Measurements from ENCODE around the gene NES. TPM values are rescaled to one million over a fixed set of nuclear protein-coding genes. Genes with fewer than 3 reads are reported as not detected.

NES gene
- total and polyA plus RNA-seq, 2 of the 8 experiments (the other 6 are each of a cell fraction or from before 2014, with no cell fraction given) = 13.3 to 135 TPM

DNA sequence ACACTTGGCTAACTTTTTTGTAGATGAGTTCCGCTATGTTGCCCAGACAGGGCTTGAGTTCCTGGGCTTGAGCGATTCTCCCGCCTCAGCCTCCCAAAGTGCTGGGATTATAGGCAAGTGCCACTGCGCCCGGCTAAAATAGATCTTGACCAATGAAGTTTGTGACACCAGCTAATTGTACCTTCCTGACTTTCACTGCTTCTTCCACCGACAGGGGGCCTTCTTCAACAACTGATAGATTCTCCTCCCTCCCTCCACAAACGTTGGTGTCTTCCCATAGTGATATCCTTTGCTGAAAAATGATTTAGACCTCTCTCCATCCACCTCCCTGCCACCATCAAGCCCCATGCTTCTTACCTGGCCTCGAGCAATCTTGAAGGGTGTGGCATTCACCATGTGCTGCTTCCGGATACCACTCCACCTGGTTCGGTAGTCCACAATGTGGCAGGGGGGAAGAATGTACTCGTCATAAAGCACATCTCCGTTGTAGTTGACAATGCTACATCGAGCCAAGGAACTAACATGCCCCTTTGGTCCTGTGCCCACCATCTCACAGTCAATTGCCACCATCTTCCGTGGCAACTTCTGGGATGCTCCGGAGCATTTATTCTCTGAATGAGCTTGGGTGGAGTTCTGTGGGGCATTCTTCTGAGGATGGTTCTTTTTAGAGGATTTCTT, 49.5 kb upstream of the NES start:
- Histone ChIP-seq H3K4me2 (ENCODE audit: insufficient read depth in 1 of 2, low read depth in 2 of 2, low read length in 2 of 2) (peak overlapping the region; percentile 65 to 97; a peak in 3 of 4 replicates), H3K23ac (ENCODE audit: insufficient read length) (no peak overlapping the region), H4K8ac (ENCODE audit: extremely low read depth, insufficient read depth, low read length) (no peak overlapping the region), H3K27me3 (replicated peaks in 1 of 4; ENCODE audit: control insufficient read depth in 3 of 4, extremely low read depth in 1 of 4, insufficient read depth in 3 of 4, low read length in 3 of 4) (no peaks in the 10 kb centered on the region), H2BK15ac (ENCODE audit: low read length) (no peak overlapping the region), H3K4me1 (replicated peaks in 1 of 4; ENCODE audit: control insufficient read depth in 3 of 4, insufficient read depth in 4 of 4, low read length in 3 of 4) (peaks cover 0 to 23% (median 18%) of the 10 kb centered on the region in 4 experiments; a peak in 6 of 7 replicates), H4K20me1 (replicated peaks in 1 of 2; ENCODE audit: control insufficient read depth in 1 of 2, insufficient read depth in 2 of 2, low read length in 2 of 2) (peaks cover 21 to 34% of the 10 kb centered on the region in 2 experiments), H3K4ac (replicated peaks; ENCODE audit: insufficient read length, low read depth, low read length) (no peak overlapping the region), H2BK20ac (ENCODE audit: low read length) (no peak overlapping the region), H3K14ac (ENCODE audit: insufficient read length) (no peak overlapping the region), H3K23me2 (ENCODE audit: low read depth, low read length) (peaks cover 8% of the 10 kb centered on the region), H2BK120ac (replicated peaks; ENCODE audit: low read depth, low read length) (no peak overlapping the region), H2BK5ac (ENCODE audit: low read depth, low read length) (no peak overlapping the region), H3K79me2 (ENCODE audit: control insufficient read depth in 1 of 2, insufficient read depth in 2 of 2, low read length in 2 of 2) (peaks cover 22 to 77% of the 10 kb centered on the region in 2 experiments), H3K27ac (ENCODE audit: low read depth, low read length) (no peak overlapping the region), H4K91ac (replicated peaks; ENCODE audit: insufficient read length, low read length) (no peak overlapping the region), H3K36me3 (ENCODE audit: control insufficient read depth in 2 of 4, insufficient read depth in 4 of 4, low read length in 3 of 4) (peaks cover 12 to 23% (median 22%) of the 10 kb centered on the region in 4 experiments), H3K56ac (replicated peaks; ENCODE audit: insufficient read length, low read depth, low read length) (no peak overlapping the region), H4K5ac (ENCODE audit: insufficient read length, low read depth, low read length) (no peak overlapping the region), H2BK12ac (ENCODE audit: low read depth, low read length) (no peak overlapping the region), H2AK5ac (ENCODE audit: low read depth, low read length) (no peak overlapping the region), H3K9ac (replicated peaks in 1 of 4; ENCODE audit: extremely low read depth in 1 of 4, low read depth in 3 of 4, low read length in 3 of 4) (no peak overlapping the region), H3K79me1 (ENCODE audit: low read depth, low read length) (peaks cover 7% of the 10 kb centered on the region), H3K18ac (ENCODE audit: extremely low read depth, low read length) (no peak overlapping the region), H2AFZ (ENCODE audit: low read length) (no peak overlapping the region), H3K9me3 (ENCODE audit: insufficient read depth in 2 of 2, low read depth in 1 of 2, low read length in 1 of 2) (no peaks in the 10 kb centered on the region), H3K4me3 (ENCODE audit: extremely low read depth in 1 of 4, insufficient read depth in 2 of 4, low read depth in 3 of 4, low read length in 4 of 4) (peak overlapping the region in 3 of 4 experiments; percentile 24 to 92 (median 43); a peak in 5 of 8 replicates)
- 68% methylated on average over 13 of the region's 15 CpGs; no CpG with 5 or more reads in 1 of the 2 experiments for WGBS, 2 experiments (ENCODE audit: extremely low coverage in 1 of 2, insufficient coverage in 1 of 2, insufficient read length in 1 of 2, insufficient replicate concordance in 2 of 2, low coverage in 1 of 2, low lambda C conversion rate in 2 of 2, missing lambda C conversion rate in 1 of 2)
- no peak for DNase-seq (ENCODE audit: low read depth in 1 of 2, low spot score in 2 of 2)
- ChIA-PET POLR2A (ENCODE audit: partially characterized antibody) (interaction anchor here (0.7 to 13.3 kb wide), 16 partner anchors 9 to 197 kb away, joined by 3 to 214 read pairs (median 11); partner anchors contain the start of genes CRABP2, HDGF, MRPL24 and NES), CTCF (ENCODE audit: partially characterized antibody) (interaction anchor here (0.6 to 65.2 kb wide), 61 partner anchors 9 to 227 kb away, joined by 3 to 4284 read pairs (median 7); partner anchors contain the start of genes CRABP2, HAPLN2, HDGF and INSRR)
- no peak for FAIRE-seq
- TF ChIP-seq FOSL1 (IDR thresholded peaks at IDR 0.05; ENCODE audit: insufficient read depth, low read depth, low read length) (no peak), RNF2 (IDR thresholded peaks at IDR 0.05; ENCODE audit: borderline replicate concordance, low read depth, low read length, missing control alignments, poor library complexity, severe bottlenecking) (no peak), HDAC6 (IDR thresholded peaks at IDR 0.05; ENCODE audit: low read depth, low read length) (no peak), RAD21 (IDR thresholded peaks at IDR 0.05 in 1 of 2, conservative IDR thresholded peaks at IDR 0.05 in 1 of 2; ENCODE audit: low read depth in 2 of 2, low read length in 2 of 2) (peak; percentile 72 to 78), JUN (IDR thresholded peaks at IDR 0.05; ENCODE audit: low read depth, low read length) (no peak)
- TF ChIP-seq, protein P1, sequence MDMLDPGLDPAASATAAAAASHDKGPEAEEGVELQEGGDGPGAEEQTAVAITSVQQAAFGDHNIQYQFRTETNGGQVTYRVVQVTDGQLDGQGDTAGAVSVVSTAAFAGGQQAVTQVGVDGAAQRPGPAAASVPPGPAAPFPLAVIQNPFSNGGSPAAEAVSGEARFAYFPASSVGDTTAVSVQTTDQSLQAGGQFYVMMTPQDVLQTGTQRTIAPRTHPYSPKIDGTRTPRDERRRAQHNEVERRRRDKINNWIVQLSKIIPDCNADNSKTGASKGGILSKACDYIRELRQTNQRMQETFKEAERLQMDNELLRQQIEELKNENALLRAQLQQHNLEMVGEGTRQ (IDR thresholded peaks at IDR 0.05; ENCODE audit: low read length) = no peak
- TF ChIP-seq, protein P2, sequence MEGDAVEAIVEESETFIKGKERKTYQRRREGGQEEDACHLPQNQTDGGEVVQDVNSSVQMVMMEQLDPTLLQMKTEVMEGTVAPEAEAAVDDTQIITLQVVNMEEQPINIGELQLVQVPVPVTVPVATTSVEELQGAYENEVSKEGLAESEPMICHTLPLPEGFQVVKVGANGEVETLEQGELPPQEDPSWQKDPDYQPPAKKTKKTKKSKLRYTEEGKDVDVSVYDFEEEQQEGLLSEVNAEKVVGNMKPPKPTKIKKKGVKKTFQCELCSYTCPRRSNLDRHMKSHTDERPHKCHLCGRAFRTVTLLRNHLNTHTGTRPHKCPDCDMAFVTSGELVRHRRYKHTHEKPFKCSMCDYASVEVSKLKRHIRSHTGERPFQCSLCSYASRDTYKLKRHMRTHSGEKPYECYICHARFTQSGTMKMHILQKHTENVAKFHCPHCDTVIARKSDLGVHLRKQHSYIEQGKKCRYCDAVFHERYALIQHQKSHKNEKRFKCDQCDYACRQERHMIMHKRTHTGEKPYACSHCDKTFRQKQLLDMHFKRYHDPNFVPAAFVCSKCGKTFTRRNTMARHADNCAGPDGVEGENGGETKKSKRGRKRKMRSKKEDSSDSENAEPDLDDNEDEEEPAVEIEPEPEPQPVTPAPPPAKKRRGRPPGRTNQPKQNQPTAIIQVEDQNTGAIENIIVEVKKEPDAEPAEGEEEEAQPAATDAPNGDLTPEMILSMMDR (IDR thresholded peaks at IDR 0.05; ENCODE audit: control extremely low read depth in 1 of 3, insufficient read depth in 1 of 3, low read depth in 1 of 3, low read length in 3 of 3) = peak; percentile 6 to 78 (median 66)
